ENCODE measurements around the gene SLC39A11. TPM values are rescaled to one million over a fixed set of nuclear protein-coding genes. Genes with fewer than 3 reads are reported as not detected.

SLC39A11 gene
- total RNA-seq, 1 experiment from 2014 or later: 57.1 TPM

GRCh38 chr17:72730077-72730476, 362.4 kb downstream of the SLC39A11 start:
- no peaks in the 10 kb centered on the region for H3K79me2 ChIP-seq (ENCODE audit: low read depth)
- H3K4me2 ChIP-seq: no peak overlapping the region
- ChIA-PET POLR2A (ENCODE audit: unreplicated experiment) (no interaction called here), CTCF (no interaction called here)
- H3K9me3 ChIP-seq (ENCODE audit: insufficient read depth, low read depth): no peaks in the 10 kb centered on the region
- H3K36me3 ChIP-seq (ENCODE audit: low read depth): no peaks in the 10 kb centered on the region
- H3K4me3 ChIP-seq: no peak overlapping the region
- no TSS peak for BruUV-seq (replicated peaks)
- H3K9me2 ChIP-seq (ENCODE audit: insufficient read depth): no peaks in the 10 kb centered on the region
- no peak overlapping the region for H3K27ac ChIP-seq
- H2AFZ ChIP-seq: no peak overlapping the region
- intact Hi-C loops (cut with micrococcal nuclease; ENCODE audit: unreplicated experiment): no loop called here
- H3K4me1 ChIP-seq (replicated peaks; ENCODE audit: insufficient read depth): peaks cover 17% of the 10 kb centered on the region
- no peak for DNase-seq
- peaks cover under 1% of the 10 kb centered on the region; the same call in 1 of the 2 replicates for H3F3A ChIP-seq (ENCODE audit: insufficient read depth, low read depth)
- no peaks in the 10 kb centered on the region for H4K20me1 ChIP-seq (ENCODE audit: insufficient read depth)
- no peaks in the 10 kb centered on the region for H3K27me3 ChIP-seq (ENCODE audit: insufficient read depth, low read depth)
- no peak for TF ChIP-seq EZH2 (IDR thresholded peaks at IDR 0.05; ENCODE audit: low read depth)
- TF ChIP-seq, protein P1, sequence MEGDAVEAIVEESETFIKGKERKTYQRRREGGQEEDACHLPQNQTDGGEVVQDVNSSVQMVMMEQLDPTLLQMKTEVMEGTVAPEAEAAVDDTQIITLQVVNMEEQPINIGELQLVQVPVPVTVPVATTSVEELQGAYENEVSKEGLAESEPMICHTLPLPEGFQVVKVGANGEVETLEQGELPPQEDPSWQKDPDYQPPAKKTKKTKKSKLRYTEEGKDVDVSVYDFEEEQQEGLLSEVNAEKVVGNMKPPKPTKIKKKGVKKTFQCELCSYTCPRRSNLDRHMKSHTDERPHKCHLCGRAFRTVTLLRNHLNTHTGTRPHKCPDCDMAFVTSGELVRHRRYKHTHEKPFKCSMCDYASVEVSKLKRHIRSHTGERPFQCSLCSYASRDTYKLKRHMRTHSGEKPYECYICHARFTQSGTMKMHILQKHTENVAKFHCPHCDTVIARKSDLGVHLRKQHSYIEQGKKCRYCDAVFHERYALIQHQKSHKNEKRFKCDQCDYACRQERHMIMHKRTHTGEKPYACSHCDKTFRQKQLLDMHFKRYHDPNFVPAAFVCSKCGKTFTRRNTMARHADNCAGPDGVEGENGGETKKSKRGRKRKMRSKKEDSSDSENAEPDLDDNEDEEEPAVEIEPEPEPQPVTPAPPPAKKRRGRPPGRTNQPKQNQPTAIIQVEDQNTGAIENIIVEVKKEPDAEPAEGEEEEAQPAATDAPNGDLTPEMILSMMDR (conservative IDR thresholded peaks at IDR 0.05): no peak

DNA sequence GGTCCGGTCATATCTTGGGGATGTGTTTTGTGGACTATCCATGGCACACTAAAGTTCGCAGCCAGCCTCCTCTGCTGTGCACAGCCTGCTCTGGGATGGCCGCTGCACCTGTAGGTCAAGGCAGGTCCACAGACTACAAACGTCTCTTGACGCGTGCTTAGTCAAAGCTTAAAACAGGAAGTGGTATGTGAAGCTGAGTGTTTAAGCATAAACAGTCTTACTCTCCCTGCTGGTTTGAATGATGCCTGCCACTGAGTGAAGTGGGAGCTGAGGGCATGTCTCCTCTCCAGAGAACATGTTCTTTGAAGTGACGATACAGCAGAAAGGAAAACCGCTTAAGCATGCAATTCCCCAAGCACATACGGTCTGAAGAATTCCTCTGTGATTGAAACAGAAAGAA, 365.6 kb downstream of the SLC39A11 start:
- no peaks in the 10 kb centered on the region for H3K27me3 ChIP-seq (ENCODE audit: insufficient read depth, low read depth)
- H3K4me3 ChIP-seq: no peak overlapping the region
- H3K9me2 ChIP-seq (ENCODE audit: insufficient read depth): no peaks in the 10 kb centered on the region
- no peak for DNase-seq
- H2AFZ ChIP-seq: no peak overlapping the region
- H4K20me1 ChIP-seq (ENCODE audit: insufficient read depth): no peaks in the 10 kb centered on the region
- ChIA-PET POLR2A (ENCODE audit: unreplicated experiment) (interaction anchor here (0.7 kb wide), 1 partner anchor 170 kb away, joined by 4 read pairs; no protein-coding TSS in a partner anchor), CTCF (interaction anchor here (0.6 to 3.0 kb wide), 12 partner anchors 66 to 644 kb away, joined by 3 to 36 read pairs (median 6); no protein-coding TSS in a partner anchor)
- no peak overlapping the region for H3K4me2 ChIP-seq
- peaks cover 17% of the 10 kb centered on the region; the same call in 1 of the 2 replicates for H3F3A ChIP-seq (ENCODE audit: insufficient read depth, low read depth)
- H3K4me1 ChIP-seq (replicated peaks; ENCODE audit: insufficient read depth): peaks cover 33% of the 10 kb centered on the region
- no peaks in the 10 kb centered on the region for H3K36me3 ChIP-seq (ENCODE audit: low read depth)
- no peak overlapping the region for H3K27ac ChIP-seq
- H3K9me3 ChIP-seq (ENCODE audit: insufficient read depth, low read depth): no peaks in the 10 kb centered on the region
- TF ChIP-seq, protein P1 (conservative IDR thresholded peaks at IDR 0.05): no peak
- no peak for TF ChIP-seq EZH2 (IDR thresholded peaks at IDR 0.05; ENCODE audit: low read depth)
- intact Hi-C loops (cut with micrococcal nuclease; ENCODE audit: unreplicated experiment): loop anchor here (1.0 to 10.0 kb wide), 9 partner anchors 167 to 1468 kb away; partner anchors contain the start of gene CDC42EP4
- BruUV-seq (replicated peaks): no TSS peak
- no peaks in the 10 kb centered on the region for H3K79me2 ChIP-seq (ENCODE audit: low read depth)

- Histone ChIP-seq H3K79me2 (ENCODE audit: low read depth) (no peaks in the 10 kb centered on the region), H3K9me2 (ENCODE audit: insufficient read depth) (no peaks in the 10 kb centered on the region), H3K27ac (no peak overlapping the region), H2AFZ (no peak overlapping the region), H3K4me2 (no peak overlapping the region), H3F3A (ENCODE audit: insufficient read depth, low read depth) (peaks cover 17% of the 10 kb centered on the region; the same call in 1 of the 2 replicates), H3K4me1 (replicated peaks; ENCODE audit: insufficient read depth) (peaks cover 33% of the 10 kb centered on the region), H3K27me3 (ENCODE audit: insufficient read depth, low read depth) (no peaks in the 10 kb centered on the region), H4K20me1 (ENCODE audit: insufficient read depth) (no peaks in the 10 kb centered on the region), H3K36me3 (ENCODE audit: low read depth) (no peaks in the 10 kb centered on the region), H3K9me3 (ENCODE audit: insufficient read depth, low read depth) (no peaks in the 10 kb centered on the region), H3K4me3 (no peak overlapping the region)
- peak in 1 of 2 experiments; percentile 69 for DNase-seq
- ChIA-PET CTCF (interaction anchor here (0.5 to 2.0 kb wide), 8 partner anchors 91 to 1283 kb away, joined by 3 to 14 read pairs (median 3); no protein-coding TSS in a partner anchor), POLR2A (ENCODE audit: unreplicated experiment) (interaction anchor here (1.1 kb wide), 1 partner anchor 9 kb away, joined by 4 read pairs; no protein-coding TSS in a partner anchor)
- intact Hi-C loops (cut with micrococcal nuclease; ENCODE audit: unreplicated experiment): loop anchor here (2.0 to 10.0 kb wide), 6 partner anchors 259 to 1469 kb away; partner anchors contain the start of gene CDC42EP4
- BruUV-seq (replicated peaks): no TSS peak
- no peak for TF ChIP-seq EZH2 (IDR thresholded peaks at IDR 0.05; ENCODE audit: low read depth)
- TF ChIP-seq, protein P1 (conservative IDR thresholded peaks at IDR 0.05): peak; percentile 89
These were observed 366.9 kb downstream of the SLC39A11 start for GRCh38 chr17:72725433-72726068.

Measured in PC-9 (cell line).